ENCODE measurements around the gene NRG2.
A peak's percentile ranks its signal among the peaks of the same experiment; 100 is the strongest.

Gene NRG2

DNA sequence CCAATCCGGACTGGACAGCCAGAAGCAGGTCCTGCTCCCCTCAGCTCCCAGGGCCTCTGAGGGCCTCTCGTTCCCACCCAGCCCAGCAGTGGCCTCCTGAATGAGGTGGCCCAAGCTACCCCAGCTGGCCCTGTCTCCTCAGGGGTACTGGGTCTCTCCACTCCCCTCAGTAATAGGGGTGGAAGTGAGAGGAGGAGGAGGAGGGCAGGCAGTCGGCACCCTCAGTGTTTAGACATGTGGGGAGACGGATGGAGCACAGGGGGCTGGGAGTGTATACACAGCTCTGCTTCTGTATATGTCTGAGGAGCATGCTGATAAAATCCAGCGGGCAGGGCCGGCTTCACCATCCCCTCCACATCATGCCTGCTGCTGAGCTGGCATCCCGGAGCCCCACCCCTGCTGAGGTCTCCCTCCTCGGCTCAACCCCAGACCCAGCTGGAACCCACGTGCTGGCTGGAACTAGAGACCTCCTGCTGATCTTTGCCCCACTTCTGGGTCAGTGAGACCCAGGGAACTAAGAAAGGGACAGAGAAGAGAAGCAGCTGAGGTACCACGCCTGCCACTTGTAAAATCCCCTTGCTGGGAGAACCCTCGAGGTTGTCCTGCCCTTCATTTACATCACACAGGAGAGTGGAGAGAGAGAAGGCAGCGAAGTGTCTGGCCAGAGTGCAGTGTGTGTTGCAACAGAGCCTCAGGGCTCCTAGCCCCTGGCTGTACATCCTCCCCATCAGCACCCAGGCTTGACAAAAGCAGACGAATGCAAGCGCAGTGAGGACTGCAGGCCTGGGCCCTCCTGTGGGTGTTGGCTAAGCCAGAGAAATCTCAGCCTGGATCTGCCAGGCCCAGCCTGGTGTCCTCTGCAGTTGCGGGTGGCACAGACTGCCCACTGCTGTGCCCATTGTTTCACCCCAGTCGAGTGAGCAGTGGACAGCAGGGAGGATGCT, 170.0 kb downstream of the NRG2 start:
- DNase-seq, result no peak

DNA sequence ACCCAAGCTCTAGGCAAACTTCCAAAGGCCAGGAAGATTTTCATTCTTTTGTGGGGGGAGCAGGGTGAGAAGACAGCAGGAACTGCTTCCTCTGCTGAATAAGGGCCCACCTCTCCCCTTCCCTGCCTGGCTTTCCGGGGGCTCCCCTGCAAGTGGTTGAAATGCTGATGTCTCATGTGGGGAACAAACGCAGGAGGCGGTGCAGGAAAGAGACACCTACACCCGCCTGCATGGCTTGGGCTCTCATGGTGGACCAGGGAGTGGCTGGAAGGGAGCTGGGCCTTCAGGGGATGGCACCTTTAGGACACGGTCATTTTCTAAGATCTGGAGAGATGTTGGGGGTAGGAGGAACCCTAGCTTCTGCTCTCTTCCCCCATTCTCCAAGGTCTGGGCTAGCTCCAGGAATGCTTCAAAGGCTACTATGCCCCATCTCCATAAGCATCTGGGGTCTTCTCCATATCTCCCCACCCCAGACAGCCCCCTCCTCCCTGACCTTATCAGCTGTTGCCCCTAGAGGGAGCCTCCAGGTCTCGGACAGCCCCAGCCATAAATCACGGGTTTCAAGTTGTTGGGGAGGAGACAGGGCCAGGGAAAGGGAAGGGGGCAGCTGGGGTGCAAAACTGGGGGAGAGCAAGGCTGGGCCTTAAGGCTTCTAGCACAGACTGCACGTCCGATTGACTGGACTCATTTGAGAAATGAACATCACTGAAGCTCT, 170.9 kb downstream of the NRG2 start:
- no peak for DNase-seq

DNA sequence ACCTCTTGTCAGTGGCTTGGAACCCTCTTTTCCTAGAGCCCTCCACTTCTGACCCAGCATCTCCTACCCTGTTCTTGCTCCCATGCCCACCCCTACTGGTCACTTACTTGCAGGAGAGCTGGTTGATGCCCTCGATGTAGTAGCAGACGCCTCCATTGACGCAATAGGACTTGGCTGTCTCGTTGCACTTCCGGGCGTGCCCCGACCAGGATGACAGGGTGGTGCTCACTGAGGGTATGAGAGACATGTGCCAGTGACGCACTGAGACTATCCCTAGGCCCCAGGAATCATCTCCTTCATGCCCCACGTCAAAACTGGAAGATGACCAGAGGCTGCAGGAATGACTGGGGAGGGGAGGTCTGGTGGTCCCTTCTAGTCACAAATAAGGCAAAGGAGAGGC, 171.5 kb downstream of the NRG2 start:
- no peak for DNase-seq

DNA sequence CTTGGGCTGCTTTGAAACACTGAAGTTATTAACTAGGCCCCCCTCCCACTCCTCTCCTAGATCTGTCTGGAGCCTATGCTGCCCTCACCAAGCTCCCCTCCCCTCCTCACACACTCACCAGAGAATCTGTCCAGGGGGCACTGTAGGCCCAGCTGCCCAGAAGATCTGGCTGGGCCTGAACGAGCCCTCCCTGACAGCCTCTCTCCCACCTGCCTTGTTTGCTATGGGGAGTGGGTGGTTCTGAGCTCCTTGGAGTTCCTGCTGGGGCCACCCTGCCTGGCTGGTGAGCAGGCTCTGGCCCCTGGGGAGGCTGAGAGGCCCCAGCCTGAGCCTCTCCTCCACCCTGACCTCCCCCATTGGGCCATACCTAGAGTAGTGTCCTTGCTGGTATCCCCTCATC, 172.4 kb downstream of the NRG2 start:
- no peak for DNase-seq

DNA sequence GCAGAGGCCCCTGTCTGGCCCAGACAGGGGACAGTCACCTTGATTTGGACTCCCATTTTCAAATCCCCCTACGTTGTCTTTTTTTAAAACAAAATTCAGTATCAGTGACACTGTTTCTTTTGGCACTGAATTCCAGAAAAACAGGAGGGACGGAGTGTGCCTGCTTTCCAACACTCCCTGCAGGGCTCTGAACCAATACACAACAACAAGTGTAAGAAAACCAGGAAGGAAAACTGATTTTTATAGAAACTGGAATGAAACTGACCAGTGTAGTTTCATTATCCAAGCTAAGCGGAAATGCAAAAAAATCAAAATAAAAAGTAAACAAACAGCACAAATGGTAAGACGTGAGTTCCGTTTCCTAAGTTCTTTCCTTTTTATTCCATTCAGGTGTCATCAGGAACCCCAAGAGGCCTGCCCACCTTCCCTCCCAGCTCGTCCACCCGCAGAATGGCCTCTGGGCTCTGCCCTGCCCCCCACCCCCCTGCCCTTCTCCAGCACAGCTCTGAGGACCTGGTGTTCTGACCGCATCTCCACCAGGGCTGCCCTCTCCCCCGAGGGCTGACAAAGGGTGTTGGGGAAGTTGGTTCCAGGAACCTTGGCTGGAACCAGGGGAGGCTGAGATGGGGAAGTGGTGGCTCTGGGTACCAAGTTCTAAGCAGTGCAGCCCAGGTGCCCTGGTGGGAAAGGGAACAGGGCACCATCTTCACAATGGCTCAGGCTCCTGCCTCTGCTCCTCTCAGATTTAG, 173.9 kb downstream of the NRG2 start:
- DNase-seq, result no peak

DNA sequence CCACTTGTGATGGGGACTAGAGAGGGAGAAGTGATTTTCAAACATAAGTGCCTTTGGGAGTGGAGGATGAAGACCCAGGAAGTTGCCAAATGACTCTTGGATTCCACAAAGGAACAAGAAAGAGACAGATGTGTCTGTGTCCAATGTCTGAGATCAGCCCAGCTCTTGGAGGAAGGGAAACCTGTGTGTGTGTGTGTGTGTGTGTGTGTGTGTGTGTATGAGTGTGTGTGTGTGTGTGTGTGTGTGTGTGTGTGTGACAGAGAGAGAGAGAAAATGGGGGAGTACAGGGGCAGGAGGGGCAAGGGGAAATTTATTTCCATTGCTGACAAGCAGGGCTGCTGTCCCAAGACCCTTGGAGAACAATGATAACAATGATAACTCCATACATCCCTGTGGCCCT, 175.5 kb downstream of the NRG2 start:
- DNase-seq, result no peak

DNA sequence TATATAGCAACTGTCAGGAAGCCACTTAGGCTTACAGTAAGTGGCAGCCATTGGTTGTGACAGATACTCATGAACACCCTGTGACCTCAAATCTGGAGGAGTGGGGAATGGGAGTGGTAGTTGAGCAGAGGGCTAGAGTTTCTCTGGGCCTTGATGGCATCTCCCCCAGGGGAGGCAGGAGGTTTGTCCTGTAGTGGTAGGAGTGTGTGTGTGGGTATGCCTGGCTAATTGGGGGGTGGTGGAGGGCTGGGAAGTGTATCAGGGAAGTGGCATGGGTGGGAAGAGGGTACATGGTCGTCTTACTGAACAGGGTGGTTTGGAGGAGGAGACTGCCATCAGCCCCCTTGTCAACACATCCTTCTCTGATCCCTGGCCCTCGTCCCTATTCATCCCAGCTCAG, 176.0 kb downstream of the NRG2 start:
- no peak for DNase-seq

DNA sequence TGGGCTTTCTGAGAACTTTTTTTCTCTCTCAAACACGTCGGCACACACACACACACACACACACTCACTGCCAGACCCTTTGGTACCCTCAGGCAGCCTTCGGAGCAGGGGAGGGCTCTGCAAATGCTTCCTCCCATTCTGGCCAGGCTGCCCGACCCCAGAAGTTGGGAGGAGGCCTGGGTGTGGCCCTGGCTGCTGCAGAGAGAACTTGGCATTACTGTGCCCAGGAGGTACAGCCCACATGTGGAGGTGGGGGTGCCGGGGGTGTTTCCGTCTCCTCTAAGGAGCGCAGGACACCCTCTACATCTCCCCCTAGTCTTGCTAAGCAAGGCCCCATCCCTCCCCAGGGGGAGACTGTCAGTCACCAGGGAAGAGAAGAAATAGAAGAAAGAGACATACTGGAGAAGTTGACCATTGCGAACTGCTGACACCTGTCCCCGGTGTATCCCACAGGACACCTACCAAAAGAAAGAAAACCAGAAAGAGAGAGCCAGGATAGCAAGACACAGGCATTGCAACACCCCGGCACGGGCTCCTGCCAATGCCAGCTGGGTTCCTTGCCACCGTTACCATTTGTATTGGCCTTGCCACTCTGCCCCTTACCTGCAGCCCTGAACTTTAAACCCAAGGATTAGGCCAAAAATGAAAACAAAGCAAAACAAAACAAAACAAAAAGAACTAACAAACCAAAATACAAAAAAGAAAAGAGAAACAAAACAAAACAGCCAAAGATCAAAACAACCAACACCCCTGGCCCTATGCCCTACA, 178.2 kb downstream of the NRG2 start:
- DNase-seq, result no peak

DNA sequence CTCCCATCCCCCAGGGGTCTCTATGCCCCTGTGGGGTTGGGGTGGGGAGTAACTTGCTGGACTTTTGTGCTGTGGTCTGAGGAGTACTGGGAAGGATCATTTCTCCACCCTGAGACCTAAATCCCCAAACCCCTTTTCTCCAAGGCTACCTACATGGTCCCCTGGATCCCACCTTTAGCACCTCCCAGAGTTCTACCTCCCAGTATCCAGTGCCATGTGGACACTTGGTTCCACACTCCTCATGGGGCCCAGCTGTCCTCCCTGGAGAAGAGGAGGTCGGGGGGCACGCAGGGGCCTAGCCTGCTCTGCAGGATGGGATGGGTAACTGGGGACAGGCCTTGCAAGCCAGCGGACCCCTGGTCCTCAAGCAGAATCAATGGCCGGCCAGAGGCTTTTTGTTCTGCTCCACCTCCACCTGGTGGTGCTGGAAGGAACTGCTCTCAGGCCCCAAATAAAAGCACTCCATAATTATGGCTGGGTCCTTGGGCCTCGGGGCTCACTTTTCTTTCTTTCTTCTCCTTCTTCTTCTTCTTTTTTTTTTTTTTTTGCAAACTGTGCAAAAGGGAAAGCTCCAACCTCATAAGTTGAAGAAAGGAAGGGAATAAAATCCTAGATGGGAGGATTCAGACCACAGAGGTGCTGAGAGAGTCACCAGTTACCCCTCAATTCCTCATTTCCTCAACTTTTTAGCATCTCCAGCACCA, 179.1 kb downstream of the NRG2 start:
- DNase-seq, result peak; percentile 64

DNA sequence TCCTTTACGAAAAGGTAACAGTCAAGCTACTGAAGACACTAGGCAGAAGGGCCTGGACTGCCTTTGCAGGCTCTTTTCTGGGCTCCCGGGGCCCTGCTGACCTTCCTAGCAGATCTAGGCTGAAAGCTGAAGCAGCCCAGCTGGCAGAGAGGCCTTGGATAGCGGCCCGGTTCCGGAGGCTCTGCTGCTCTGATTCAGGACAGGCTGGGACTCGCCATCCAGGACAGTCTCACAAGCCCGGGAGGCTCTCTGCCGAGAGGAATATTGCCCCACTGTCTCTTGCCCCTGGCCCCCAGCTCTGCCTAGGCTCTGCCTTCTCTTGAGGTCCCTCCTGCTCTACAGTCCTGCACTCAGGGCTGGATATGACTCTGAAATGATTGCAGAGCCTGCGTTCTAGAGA, 179.7 kb downstream of the NRG2 start:
- no peak for DNase-seq

DNA sequence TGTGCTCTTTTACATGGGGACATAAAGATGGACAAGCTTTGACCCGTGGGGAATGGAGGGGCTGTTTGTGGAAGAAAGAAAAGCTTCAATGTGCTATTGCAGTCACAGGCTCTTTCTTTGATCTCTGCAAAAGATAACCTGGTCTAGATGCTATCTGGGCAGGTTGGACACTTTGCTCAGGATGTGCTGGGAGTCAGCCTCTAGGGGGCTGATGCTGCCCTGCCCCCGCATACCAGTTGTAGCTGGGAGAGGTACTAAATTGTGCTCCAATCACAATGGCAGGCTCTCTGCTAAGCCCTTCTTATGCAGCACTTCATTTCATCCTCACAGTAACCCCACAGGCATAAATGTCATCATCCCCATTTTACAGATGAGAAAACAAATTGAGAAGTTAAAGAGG, 180.3 kb downstream of the NRG2 start:
- DNase-seq, result no peak

DNA sequence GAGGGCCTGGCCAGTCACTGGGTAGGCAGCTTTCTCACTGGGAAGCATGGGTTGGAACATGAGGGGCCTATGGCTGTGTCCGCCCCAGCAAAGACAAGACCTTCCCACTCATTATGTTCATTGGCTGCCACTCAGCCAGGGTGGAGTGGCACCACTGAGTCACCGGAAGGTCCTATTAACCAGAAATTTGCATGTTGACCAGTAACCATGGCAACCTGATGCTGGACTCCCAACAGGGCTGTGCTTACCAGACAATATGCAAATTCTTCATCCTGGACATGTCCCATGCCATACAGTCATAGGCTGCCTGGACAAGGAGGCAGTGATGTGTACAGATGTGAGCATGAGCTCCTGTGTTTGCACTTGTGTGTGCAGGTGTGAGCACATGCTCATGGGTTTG, 180.8 kb downstream of the NRG2 start:
- no peak for DNase-seq

DNA sequence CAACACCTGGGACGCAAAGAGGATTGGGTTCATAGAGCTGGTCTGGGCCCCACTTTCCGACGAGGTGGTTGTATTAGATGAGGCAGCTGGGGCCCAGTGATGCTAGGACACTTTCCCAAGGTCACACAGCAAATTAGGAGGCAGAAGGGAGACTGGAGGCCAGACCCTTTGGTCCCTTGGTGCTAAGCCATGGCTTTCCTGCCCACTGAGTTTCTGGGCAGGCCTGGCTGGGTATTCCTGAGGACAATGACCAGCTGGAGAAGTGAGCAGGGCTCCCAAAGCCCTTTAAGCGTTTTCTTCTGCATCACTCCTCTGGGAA, 181.3 kb downstream of the NRG2 start:
- DNase-seq, result no peak

DNA sequence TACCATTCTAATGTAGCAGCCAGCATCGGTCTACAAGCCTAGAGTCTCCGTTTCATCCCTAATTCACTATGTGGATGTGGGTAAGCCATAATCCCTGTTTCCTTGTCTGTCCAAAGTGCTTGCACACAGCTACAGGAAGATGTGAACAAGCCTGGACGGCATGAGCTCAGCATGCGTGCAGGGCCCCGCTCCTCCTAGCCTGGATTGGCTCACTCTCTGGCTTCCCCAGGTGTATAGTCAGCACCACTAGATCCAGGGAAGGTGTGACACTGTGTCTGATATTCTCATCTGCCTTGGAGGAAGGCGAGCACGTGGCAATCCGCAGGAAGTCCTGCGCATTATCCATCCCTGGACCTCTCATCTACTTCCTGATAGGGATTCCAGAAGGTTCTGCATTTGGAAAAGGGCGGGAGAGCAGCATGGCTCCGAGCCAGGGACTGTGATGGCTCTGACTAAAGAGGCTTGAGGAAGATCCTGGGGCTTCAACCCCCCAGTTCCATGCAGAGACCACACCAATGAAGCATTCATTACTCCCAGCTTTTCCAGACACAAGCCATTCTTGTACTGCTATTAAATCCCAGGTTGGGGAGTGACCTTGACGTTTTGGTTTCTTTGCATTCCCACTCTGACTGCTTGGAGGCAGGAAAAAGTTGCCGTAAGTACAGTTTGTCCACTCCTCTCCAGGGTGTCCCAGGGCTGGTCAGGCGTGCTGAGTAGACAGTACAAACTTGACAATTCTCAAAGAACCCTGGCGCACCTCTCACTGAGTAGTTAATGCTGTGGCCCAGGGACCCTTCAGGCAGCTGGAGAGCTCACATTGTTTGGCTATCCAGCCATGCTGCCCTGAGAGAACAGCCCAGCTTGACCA, 181.8 kb downstream of the NRG2 start:
- no peak for DNase-seq

DNA sequence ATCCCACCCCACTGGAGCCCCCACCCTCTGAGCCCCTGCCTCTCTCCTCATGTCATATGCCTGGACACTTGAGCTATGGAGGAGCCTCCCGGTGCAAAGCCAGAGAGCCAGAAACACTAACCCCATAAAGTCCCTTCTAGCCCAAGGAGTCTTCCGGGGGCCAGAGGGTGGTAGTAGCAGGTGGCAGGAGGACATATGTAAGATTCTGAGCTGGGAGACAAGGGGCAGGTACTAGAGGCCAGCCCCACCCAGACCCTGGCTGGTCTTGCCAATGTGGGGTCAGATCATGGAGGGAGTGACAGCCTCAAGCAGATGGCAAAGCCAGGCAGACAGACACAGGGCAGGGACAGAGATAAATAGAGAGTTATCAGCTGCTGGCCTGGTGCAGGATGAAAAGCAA, 184.1 kb downstream of the NRG2 start:
- no peak for DNase-seq

DNA sequence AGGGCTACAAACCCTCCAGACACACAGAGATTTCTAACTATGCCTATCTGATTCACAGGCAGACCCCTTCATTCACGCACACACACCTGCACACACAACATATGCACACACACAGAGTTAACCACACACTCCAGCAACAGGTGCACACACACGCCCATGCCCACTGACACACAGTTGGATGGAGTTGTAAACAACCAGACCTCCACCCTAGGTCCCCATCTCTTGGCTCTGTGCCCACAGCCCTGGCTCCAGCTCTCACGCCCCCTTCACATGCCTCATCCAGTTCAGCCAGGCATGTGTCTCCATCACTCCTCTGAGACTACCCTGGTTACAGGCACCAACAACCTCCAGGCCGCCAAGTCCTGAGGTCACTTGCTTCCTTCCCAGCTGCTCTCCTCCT, 186.4 kb downstream of the NRG2 start:
- DNase-seq, result no peak

DNA sequence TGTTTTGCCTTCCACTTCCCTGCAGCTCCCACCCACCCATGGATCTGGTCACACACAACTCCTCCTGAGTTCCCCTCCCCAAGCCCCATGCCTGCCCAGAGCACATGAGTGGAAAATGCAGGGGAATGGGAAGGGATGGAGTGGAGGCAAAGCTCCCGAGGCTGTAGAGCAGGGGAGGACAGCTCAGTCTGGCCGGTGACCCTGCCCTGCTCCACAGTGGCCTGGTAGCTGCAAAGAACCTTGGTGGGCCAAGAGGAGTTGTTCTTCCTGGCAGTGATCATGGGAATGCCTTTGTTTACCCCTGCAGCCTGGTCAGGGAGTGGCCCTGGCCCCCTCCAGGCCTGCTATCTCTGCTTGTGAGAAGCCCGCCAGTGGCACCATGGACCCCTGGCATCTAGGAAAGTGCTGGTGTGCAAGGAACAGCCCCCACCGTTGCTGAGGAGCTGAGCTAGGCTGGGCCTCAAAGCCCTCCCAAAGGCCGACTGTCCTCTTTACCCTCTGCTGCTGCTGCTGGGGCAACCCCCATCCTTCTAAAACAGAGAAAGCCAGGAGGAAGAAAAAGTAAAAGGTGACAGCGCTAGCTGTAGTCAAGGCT, 187.1 kb downstream of the NRG2 start:
- DNase-seq, result no peak

DNA sequence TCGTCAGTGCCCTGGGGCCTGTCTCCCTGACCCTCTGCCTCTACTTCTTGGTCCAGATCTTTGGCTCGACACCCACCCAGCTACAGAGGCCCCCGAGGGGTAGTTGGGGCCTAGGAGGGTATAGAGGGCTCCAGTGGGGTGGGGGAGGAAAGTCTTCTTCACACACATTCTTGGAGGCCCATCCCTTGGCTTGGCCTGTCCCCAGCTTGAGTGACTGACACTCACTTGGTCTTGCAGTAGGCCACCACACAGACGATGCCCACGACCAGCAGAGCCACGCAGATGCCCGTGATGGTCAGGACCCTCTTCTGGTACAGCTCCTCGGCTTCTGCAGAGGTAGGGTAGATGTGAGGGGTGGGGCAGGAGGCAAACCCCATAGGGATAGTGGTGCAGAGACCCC, 187.6 kb downstream of the NRG2 start:
- DNase-seq, result no peak

DNA sequence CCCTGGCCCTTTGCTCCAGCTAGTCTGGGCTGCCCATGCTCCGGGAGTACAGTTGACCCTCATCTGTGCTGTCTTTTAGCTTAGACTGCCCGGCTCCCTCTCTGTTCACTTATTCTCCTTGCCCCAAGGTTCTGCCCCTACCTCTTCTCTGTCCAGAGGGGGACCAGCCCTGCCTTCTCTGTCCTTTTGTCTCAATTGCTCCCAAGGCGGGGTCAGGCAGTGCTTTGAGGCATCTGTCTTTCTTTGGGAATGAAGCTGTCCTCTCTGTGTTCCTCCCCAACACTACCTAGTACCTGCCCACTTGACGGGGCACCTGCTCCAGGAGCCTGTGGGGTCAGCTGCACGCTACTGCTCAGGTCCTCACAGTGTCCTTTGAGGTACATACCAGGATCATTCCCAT, 188.1 kb downstream of the NRG2 start:
- no peak for DNase-seq

DNA sequence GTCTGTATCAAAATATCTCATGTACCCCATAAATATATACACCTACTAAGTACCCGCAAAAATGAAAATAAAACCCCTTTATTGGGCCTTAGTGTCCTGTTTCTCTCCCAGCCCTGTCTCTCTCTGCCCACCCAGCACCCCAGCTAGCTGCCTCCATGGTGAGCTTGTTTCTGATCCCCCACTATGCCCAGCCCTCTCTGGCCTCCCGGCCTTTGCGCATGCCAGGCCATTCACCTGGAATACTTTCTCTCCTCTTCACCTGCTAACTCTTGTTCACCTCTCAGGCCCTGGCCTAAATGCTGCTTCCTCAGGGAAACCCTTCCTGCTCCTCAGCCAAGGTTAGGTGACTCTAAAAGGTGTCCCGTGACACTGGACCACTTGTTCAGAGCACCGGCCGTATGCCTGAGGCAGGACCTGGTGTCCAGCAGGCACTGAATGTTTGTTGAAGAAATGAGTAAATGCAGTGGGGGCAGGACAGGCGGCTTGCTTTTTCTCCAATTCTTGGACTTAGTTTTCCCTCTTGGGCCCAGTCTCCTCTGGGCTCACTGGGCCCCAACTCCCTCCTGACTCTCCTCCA, 189.0 kb downstream of the NRG2 start:
- DNase-seq, result no peak

DNA sequence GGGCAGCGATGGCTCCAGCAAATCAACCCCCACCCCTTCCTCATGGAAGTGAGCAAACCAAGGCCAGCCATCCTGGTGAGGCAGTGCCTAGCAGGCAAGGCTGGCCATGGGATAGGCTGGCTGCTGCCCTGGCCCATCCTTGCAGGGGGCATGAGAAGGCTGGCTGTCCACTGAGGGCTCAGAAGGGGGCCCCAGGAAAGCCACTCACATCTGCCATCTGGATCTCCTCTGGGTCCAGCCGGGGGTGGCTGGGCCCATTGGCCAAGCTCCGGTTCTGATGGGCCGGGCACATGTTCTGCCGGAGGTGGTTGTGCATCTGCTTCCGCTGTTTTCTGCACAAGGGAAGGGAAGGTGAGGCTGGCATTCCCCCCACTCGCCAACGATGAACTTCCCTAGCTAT, 190.4 kb downstream of the NRG2 start:
- no peak for DNase-seq
